GDM1 (cell line): ENCODE data around the gene OR2H2.

ENCODE experiments used
- DNase-seq: peaks from one replicate; lab custom pipeline; 2025; lab: John Stamatoyannopoulos, UW

The OR2H2 gene

DNA sequence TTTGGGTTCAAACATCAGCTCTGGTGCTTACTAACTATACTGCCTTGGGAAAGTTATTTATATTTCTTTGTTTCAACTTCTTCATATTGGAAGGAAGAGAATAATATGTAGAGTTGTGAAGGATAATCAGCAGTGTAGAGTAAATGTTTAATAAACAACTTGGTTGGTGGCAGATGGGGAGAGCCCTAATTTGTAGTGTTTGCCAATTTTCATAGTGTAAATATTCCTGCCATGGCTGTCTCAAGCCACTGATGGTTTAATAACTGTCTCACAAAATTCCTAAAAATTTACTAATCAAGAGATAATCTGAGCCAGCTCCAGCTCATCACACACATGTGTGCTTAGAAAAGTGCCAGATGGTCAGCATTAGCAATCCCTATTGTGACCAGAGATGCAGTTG, at the start of gene OR2H2:
Gene OR2H2 (plus strand): TSS at position 301 of the 400 bp plus-strand sequence. CDS start 2,824 bp downstream, outside the sequence.
- DNase-seq = no peak

DNA sequence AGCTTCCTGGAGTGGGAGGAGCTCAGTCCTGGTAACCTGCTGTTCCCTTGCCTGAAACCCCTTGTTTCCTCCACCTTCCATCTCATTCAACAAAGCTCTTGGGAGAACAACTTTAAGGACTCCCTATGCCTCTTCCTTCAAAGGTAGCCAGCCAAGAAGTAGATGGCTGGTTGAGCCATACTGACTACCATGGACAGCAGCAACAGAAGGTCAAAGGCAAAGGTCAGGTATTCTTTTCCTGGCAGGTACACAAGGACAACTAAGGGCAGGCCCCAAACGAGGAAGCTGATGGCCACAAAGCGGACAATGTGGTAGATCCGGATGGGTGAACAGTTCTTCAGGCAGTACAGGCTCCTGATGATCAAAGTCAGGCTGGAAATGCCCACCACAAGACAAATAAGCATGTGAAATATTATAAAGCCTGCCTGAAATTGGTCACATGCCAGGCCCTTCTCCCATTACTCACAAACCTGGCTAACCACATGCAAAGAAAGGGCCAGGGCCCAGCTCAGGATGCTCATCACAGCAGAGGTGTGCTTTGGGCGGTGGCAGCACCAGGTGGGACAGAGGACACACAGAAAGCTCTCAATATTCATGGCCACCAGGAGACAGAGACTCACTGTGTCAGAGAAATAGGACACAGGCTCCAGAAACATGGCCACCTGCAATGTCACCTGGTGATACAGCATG, 47.1 kb upstream of the OR2H2 start:
- no peak for DNase-seq

DNA sequence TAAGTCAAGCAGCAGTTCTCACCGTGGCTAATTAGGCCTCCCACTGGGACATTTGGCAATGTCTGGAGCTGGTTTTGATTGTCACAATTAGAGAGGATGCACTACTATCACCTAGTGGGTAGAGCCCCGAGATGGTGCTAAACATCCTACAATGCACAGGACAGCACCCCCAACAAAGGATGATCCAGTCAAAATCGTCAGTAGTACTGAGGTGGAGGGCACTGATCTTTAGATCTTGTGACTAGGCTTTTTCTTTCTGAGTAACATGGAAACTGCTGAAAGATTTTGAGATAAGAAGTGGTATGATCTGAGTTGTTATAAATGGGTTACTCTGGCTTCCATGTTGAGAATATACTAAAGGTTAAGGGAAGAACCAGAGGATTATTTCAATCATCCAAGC, 37.3 kb upstream of the OR2H2 start:
- DNase-seq = no peak

GRCh38 chr6:29552512-29553051, 32.3 kb upstream of the OR2H2 start:
- DNase-seq = no peak

DNA sequence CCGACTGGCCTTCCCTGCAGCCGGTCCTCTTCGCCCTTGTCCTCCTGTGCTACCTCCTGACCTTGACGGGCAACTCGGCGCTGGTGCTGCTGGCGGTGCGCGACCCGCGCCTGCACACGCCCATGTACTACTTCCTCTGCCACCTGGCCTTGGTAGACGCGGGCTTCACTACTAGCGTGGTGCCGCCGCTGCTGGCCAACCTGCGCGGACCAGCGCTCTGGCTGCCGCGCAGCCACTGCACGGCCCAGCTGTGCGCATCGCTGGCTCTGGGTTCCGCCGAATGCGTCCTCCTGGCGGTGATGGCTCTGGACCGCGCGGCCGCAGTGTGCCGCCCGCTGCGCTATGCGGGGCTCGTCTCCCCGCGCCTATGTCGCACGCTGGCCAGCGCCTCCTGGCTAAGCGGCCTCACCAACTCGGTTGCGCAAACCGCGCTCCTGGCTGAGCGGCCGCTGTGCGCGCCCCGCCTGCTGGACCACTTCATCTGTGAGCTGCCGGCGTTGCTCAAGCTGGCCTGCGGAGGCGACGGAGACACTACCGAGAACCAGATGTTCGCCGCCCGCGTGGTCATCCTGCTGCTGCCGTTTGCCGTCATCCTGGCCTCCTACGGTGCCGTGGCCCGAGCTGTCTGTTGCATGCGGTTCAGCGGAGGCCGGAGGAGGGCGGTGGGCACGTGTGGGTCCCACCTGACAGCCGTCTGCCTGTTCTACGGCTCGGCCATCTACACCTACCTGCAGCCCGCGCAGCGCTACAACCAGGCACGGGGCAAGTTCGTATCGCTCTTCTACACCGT, 31.5 kb upstream of the OR2H2 start:
- DNase-seq = no peak

GRCh38 chr6:29554764-29555163, 30.2 kb upstream of the OR2H2 start:
- DNase-seq = no peak

DNA sequence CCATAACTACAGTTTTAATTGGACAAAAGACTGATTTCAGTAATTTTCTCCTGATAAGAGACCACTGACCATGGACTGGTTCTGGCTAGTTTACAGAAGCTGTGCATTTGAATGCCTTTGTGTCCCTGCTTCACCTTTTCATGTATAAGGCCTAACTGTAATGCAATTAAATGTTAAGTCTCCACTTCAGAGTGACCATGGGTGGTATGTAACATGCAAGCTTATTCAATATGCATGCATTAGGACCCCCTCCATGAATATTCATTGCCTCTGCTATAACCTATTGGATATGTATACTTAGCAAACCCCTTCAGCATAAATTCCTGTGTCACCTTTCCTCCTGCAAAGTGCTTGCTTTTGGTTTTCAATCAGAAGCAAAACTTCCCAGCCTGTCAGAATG, 27.6 kb upstream of the OR2H2 start:
- no peak for DNase-seq

- DNase-seq = no peak
Observed at GRCh38 chr6:29558439-29559079, 26.4 kb upstream of the OR2H2 start.

DNA sequence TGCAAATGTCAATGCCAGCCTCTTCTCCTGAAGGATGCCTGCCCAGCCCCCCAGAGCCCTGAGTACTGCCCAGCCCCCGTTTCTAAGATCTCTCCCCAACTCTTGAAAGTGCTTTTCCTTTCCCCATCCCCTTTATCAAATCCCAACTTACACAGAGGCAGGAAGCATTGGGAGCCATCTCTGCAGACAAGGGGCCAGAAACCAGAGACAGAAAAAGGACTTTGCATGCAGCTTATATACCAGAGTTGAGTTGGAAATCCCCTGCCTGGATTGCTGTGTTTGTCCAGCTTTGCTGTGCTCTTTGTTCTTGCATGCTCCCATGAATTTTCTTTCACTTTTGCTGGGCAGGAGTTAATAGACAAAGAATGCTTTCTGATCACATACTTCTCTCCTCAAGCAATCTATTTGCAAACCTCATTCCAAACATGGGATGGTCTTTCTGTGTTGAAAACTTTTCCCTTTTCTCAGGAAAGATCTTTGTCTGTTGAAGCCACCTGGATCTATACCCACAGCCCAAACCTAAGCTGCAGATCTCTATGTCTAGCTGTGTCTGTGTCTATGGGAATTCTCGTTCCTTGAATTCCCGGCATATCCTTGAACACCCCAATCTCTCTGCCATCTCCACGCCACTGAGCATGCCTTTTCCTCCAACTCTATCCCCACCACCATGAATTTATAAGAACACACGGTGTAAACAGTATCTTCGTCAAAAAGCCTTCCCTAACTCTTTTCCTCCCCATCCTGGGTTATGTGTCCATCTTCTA, 25.2 kb upstream of the OR2H2 start, which contains the start of gene UBD:
Gene UBD (minus strand): TSS at position 209 of the 764 bp plus-strand sequence. CDS start 31 bp downstream, at position 178.
- DNase-seq = no peak

DNA sequence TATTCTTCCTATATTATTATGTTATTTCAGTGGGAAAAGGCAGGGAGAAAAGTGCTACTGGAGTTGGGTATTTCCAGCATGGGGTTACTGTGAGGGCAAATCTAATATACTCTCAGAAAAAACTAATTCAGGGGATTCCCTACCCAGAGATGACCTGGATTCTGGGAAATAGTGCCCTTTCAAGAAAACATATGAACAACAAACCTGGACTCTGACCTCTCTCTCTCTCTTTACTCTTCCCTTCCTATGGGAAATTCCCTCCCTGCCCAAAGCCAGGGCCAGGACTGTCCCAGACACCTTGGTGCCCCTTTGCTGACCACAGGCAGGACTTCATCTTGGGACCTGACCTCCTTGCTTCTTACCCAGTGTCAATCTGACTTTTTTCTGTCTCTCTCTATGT, 23.8 kb upstream of the OR2H2 start:
- DNase-seq = no peak

- no peak for DNase-seq
Observed at GRCh38 chr6:29561606-29562181, 23.2 kb upstream of the OR2H2 start.

DNA sequence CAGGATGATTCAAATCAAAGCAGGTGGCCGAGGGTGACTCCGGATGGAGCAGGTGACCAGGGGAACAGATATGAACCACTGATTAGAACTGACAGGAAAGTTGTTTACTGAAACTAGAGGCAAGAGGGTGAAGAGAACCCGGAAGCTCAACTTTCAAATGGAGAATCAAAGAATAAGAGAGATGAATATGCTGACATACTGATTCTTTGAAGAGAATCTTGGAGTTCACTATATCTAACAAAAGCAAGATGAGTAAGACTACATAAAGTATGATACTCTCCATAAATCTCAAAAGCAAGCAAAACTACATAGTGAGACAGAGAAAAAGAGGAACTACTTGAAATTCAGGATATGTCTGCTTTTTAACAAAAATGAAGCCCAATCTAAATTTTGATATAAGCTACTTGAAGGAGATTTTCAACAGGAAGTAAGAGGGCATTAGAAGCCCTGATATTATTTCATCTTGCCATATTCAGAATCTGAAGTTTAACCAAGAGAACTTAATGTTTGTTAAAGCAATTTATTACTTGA, 21.4 kb upstream of the OR2H2 start:
- no peak for DNase-seq

DNA sequence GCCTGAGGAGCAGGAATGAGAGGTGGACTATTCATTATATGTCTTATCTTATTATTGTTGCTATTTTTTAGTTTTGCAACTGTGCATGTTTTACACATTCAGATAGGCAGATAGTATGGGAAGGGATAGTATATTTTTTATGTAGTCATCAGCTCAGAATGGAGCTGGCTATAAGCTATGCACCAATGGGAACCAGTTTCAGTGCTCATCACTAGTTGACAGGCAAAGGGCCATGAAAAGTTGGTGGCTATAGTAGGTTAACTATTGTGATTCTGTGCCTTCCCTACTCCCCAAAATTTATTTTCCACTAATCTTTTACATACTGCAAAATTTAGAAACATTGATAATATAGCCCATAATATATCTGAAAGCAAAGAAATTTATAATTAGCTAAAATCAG, 20.0 kb upstream of the OR2H2 start:
- no peak for DNase-seq

DNA sequence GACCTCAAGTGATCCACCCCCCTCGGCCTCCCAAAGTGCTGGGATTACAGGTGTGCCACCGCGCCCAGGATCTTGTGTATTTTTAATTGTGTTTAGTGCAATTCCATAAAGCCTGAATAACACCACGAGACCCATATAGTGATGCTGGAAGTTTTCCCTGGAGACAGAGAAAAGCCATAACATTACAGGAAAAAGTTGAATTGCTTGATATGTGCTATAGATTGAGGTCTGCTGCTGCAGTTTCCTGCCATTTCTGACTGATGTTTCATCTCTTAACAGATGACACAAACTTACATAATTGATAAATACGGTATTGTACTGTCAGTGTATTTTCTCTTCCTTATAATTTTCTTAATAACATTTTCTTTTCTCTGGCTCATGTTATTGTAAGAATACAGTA, 18.1 kb upstream of the OR2H2 start:
- DNase-seq = no peak

DNA sequence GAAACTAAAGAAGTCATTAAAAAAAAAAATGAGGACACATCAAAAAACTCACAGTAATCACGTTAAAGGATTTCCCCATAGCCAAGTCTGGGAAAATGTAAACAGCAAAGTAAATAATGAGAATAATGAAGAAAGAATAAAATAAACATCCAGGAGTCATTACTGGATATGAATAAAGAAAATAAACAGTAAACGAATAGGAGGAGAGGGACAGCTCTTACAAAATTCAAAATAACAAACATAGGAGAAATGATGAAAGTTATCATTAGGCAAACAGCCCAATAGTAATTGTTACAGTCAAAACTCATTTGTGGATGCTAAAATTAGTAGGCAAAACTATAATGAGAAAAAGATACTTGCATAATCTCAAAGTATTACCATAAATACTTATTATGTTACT, 17.4 kb upstream of the OR2H2 start:
- no peak for DNase-seq

DNA sequence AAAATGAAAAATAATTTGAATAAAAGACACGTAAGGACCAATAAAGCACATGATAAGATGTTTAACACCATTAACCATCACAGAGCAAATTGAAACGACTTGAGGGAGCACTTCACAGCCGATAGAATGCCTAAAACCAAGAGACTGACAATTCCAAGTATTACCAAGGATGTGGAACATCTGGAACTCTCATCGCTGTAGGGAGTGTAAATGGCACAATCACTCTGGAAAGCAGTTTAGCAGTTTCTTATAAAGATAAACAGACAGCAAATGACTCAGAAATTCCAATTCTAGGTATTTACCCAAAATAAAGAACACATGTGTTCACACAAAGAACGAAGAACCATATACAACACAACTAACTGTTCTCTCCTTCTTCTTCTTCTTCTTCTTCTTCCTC, 16.9 kb upstream of the OR2H2 start:
- no peak for DNase-seq

- no peak for DNase-seq
Observed at GRCh38 chr6:29576056-29576455, 8.9 kb upstream of the OR2H2 start.

DNA sequence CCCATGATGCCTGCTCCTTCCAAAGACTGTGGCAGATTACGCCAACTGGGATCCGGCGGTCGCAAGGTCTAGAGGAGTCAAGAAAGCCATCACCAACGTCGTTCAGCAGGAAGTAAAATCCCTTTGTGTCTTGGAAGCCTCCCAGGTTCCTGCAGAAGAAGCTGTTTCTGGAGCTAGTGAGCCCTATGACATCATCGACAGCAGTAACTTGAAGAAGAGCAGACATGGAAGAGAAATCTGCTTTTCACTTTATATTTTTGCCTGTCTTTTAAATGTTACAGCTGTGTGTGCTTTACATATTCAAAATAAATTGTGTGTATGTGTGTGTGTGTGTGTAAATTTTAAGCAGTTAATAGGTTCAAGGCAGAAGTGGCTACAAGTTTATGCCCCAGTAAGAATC, 7.4 kb upstream of the OR2H2 start:
- DNase-seq = no peak

DNA sequence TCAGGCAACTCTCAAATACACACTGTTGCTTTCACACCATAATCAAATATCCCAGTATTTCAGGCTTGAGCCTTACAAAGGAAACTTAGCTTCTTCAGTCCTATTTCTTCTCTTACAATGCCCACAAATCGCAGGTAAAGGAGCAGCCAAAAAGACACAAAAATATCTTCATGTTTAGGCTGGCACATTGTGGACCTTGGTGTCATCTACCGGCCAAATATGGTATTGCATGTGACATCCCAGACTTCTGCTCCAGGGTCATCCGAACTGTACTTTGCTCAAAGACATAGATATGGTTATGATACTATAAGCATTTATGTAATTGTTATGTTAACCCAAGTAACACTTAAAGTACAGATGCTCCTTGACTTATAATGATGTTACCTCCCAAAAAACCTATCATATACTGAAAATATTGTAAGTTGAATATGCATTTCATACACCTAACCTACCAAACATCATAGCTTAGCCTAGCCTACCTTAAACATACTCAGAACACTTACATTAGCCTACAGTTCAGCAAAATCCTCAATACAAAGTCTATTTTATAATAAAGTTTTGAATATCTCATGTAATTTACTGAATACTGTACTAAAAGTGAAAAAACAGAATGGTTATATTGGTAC, 4.6 kb downstream of the OR2H2 start:
- peak; percentile 11 for DNase-seq

DNA sequence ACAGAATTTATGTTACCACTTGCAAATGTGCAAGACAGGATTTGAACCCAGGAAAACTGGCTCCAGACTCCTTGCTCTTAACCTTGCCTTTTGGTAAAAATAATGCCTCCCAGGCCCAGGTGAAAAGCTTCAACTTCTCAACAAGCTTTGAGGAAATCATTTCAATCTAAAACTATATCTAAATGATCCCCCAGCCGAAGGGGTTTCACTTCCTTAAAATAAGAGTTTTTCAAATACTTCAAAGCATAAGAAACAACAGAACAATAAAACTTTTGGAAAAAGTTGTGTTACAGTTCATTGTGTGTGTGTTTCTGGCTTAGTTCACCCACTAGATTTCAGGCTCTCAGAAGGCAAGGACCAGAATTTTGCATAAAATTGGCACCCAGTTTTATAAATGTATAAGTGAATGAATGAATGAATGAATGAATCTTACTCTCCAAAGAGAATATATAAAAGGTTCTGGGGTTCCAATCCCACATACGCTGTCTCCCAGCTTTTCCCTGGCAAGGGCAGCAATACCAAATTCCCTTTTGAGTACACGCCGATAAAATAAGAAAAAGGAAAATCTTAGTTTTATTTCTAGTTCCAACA, 5.4 kb downstream of the OR2H2 start:
- DNase-seq = no peak
